ENCODE data around the gene KRT72. TPM values are rescaled to one million over a fixed set of nuclear protein-coding genes. Genes with fewer than 3 reads are reported as not detected.
"Not testable (repeated sequence)": the region's sequence is repeated elsewhere in the genome, so short reads cannot be mapped to it uniquely, and the experiment has no call there.

Gene KRT72
- total RNA-seq, 1 donor from 2014 or later, result 1.2 TPM

GRCh38 chr12:52607314-52607713 lies 6.1 kb upstream of the KRT72 start:
- DNase-seq (ENCODE audit: low spot score), result no peak

GRCh38 chr12:52606581-52607218 lies 5.4 kb upstream of the KRT72 start:
- no peak for DNase-seq (ENCODE audit: low spot score)

GRCh38 chr12:52606096-52606495 lies 4.8 kb upstream of the KRT72 start:
- no peak for DNase-seq (ENCODE audit: low spot score)

- DNase-seq (ENCODE audit: low spot score), result no peak
Measured at GRCh38 chr12:52605542-52605941, 4.3 kb upstream of the KRT72 start.

GRCh38 chr12:52604859-52605258 lies 3.6 kb upstream of the KRT72 start:
- no peak for DNase-seq (ENCODE audit: low spot score)

GRCh38 chr12:52603314-52603713 lies 2.1 kb upstream of the KRT72 start:
- no peak for DNase-seq (ENCODE audit: low spot score)

GRCh38 chr12:52602552-52602951 lies 1.3 kb upstream of the KRT72 start:
- no peak for DNase-seq (ENCODE audit: low spot score)

- no peak for DNase-seq (ENCODE audit: low spot score)
Measured at GRCh38 chr12:52601671-52602070, 408 bp upstream of the KRT72 start.

- no peak for DNase-seq (ENCODE audit: low spot score)
Measured at GRCh38 chr12:52600475-52600874, 788 bp downstream of the KRT72 start.

- DNase-seq (ENCODE audit: low spot score), result no peak
Measured at GRCh38 chr12:52600071-52600470, 1.2 kb downstream of the KRT72 start.

- DNase-seq (ENCODE audit: low spot score), result no peak
Measured at GRCh38 chr12:52598966-52599365, 2.3 kb downstream of the KRT72 start.

GRCh38 chr12:52594237-52594636 lies 7.0 kb downstream of the KRT72 start:
- not testable (repeated sequence) for DNase-seq (ENCODE audit: low spot score)

GRCh38 chr12:52591521-52591920 lies 9.7 kb downstream of the KRT72 start:
- DNase-seq (ENCODE audit: low spot score), result no peak

- no peak for DNase-seq (ENCODE audit: low spot score)
Measured at GRCh38 chr12:52590021-52590420, 11.2 kb downstream of the KRT72 start.

GRCh38 chr12:52587563-52587962 lies 13.7 kb downstream of the KRT72 start:
- no peak for DNase-seq (ENCODE audit: low spot score)

GRCh38 chr12:52585946-52586345 lies 15.3 kb downstream of the KRT72 start:
- DNase-seq (ENCODE audit: low spot score), result no peak

GRCh38 chr12:52585066-52585465 lies 16.2 kb downstream of the KRT72 start:
- no peak for DNase-seq (ENCODE audit: low spot score)

GRCh38 chr12:52584156-52584682 lies 17.0 kb downstream of the KRT72 start:
- DNase-seq (ENCODE audit: low spot score), result no peak

- peak; percentile 88 for DNase-seq (ENCODE audit: low spot score)
Measured at GRCh38 chr12:52582971-52583456, 18.2 kb downstream of the KRT72 start.

GRCh38 chr12:52582486-52582885 lies 18.8 kb downstream of the KRT72 start:
- DNase-seq (ENCODE audit: low spot score), result no peak

GRCh38 chr12:52581481-52581880 lies 19.8 kb downstream of the KRT72 start:
- peak; percentile 39 for DNase-seq (ENCODE audit: low spot score)

- DNase-seq (ENCODE audit: low spot score), result no peak
Measured at GRCh38 chr12:52581066-52581465, 20.2 kb downstream of the KRT72 start.

GRCh38 chr12:52580496-52580895 lies 20.8 kb downstream of the KRT72 start:
- DNase-seq (ENCODE audit: low spot score), result no peak

All from umbilical cord (tissue), 2 donors.